Measurements from ENCODE around the gene RNASEH2A. TPM values are rescaled to one million over a fixed set of nuclear protein-coding genes. Genes with fewer than 3 reads are reported as not detected.
A peak's percentile ranks its signal among the peaks of the same experiment; 100 is the strongest.

Gene RNASEH2A
- total and polyA plus RNA-seq, 2 of the 13 experiments (the other 11 are each of a cell fraction or from before 2014, with no cell fraction given): 25.1 to 35.8 TPM

DNA sequence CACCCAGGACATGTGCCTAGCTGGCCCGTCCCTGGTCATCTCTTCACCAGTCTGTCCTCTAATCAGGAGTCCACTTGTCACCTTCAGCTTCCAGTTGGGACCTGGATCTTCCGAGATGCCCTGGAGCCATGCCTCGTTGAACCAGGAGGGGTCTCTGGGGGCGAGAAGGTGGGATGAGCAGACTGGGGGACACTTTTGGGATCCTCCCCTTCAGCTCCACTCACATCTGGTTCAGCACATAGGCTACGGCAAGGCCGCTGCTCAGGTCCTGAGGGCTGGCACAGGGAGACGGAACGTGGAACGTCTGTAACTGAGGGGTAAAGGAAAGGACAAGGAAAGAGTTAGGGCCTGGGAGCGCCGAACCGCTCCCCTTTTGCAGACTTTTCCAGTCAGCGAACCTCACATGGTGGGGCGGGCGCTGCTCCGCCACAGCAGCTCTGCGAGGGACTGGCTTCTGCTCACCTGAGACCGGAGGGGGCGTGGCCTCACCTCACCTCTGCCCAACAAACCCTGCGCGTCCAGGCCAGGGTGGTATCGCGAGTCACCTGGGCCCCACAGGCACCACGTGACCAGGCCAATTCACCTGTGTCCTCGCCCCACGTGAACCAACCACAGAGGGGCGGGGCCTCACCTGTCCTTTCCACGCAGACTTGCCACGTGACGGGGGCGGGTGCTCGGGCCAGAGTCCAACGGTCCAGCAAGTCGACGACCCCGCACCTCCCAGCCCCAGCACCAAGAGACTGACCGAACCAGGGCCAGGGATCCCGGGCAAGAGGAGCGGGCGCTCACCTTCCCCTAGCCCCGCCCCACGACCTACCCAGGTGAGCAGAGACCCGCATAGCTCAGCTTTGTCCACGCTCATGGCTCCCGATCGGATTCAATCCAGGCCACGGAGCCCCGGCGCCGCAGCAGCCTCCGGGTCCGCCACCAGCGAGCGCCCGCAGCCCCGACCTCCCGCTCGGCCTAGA lies 31.5 kb upstream of the RNASEH2A start, which contains the start of gene HOOK2 (continued):
- TF ChIP-seq PRDM15 (CRISPR knock-in tag; IDR thresholded peaks at IDR 0.05): no peak
- TF ChIP-seq ZNF691 (CRISPR knock-in tag; IDR thresholded peaks at IDR 0.05; ENCODE audit: borderline replicate concordance, low read depth): 0 out of 2 replicates have a peak, but pooled peaks have one; percentile 56
- TF ChIP-seq SIN3A (IDR thresholded peaks at IDR 0.05; ENCODE audit: borderline replicate concordance, low read depth, low read length): no peak; the same call in 1 of the 2 replicates
- no peak for TF ChIP-seq MXI1 (IDR thresholded peaks at IDR 0.05; ENCODE audit: borderline replicate concordance, low read depth, low read length)
- no peak for TF ChIP-seq ZNF317 (CRISPR knock-in tag; IDR thresholded peaks at IDR 0.05)
- TF ChIP-seq ZNF703 (CRISPR knock-in tag; IDR thresholded peaks at IDR 0.05; ENCODE audit: borderline replicate concordance): no peak
- TF ChIP-seq THRA (CRISPR knock-in tag; IDR thresholded peaks at IDR 0.05; ENCODE audit: borderline replicate concordance): no peak; the same call in 1 of the 2 replicates
- TF ChIP-seq TP53 (CRISPR knock-in tag; conservative IDR thresholded peaks at IDR 0.05): no peak
- TF ChIP-seq IRF2 (CRISPR knock-in tag; IDR thresholded peaks at IDR 0.05): peak; percentile 48
- TF ChIP-seq, protein P1, sequence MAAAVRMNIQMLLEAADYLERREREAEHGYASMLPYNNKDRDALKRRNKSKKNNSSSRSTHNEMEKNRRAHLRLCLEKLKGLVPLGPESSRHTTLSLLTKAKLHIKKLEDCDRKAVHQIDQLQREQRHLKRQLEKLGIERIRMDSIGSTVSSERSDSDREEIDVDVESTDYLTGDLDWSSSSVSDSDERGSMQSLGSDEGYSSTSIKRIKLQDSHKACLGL (CRISPR knock-in tag; IDR thresholded peaks at IDR 0.05): peak; percentile 68; the same call in 1 of the 2 replicates
- TF ChIP-seq, protein P2, sequence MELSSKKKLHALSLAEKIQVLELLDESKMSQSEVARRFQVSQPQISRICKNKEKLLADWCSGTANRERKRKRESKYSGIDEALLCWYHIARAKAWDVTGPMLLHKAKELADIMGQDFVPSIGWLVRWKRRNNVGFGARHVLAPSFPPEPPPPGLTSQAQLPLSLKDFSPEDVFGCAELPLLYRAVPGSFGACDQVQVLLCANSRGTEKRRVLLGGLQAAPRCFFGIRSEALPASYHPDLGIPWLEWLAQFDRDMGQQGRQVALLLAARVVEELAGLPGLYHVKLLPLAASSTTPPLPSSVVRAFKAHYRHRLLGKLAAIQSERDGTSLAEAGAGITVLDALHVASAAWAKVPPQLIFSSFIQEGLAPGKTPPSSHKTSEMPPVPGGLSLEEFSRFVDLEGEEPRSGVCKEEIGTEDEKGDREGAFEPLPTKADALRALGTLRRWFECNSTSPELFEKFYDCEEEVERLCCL (CRISPR knock-in tag; IDR thresholded peaks at IDR 0.05; ENCODE audit: borderline replicate concordance): no peak
- TF ChIP-seq KDM3A (CRISPR knock-in tag; IDR thresholded peaks at IDR 0.05; ENCODE audit: low read depth): no peak
- TF ChIP-seq, protein P3, sequence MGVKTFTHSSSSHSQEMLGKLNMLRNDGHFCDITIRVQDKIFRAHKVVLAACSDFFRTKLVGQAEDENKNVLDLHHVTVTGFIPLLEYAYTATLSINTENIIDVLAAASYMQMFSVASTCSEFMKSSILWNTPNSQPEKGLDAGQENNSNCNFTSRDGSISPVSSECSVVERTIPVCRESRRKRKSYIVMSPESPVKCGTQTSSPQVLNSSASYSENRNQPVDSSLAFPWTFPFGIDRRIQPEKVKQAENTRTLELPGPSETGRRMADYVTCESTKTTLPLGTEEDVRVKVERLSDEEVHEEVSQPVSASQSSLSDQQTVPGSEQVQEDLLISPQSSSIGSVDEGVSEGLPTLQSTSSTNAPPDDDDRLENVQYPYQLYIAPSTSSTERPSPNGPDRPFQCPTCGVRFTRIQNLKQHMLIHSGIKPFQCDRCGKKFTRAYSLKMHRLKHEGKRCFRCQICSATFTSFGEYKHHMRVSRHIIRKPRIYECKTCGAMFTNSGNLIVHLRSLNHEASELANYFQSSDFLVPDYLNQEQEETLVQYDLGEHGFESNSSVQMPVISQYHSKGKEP (CRISPR knock-in tag; IDR thresholded peaks at IDR 0.05): no peak
- no peak for TF ChIP-seq PATZ1 (CRISPR knock-in tag; IDR thresholded peaks at IDR 0.05)
